HG03039 (cell line): ENCODE data around the gene RO60.
"Not testable (repeated sequence)": the region's sequence is repeated elsewhere in the genome, so short reads cannot be mapped to it uniquely, and the experiment has no call there.

Source experiments
- ATAC-seq: cut with Tn5 transposase; IDR thresholded peaks from one replicate; pipeline ENCODE4 v1.9.1; 2021; ENCODE audit warnings: mild to moderate bottlenecking, moderate library complexity; ENCODE audit not compliant: unreplicated experiment

The RO60 gene

GRCh38 chr1:193059282-193060114 is at the start of gene RO60, which contains the start of gene UCHL5:
Gene RO60 (plus strand): TSS chr1:193059612. CDS start chr1:193069055, 9,443 bp downstream.
Gene UCHL5 (minus strand): TSS chr1:193059360. CDS start chr1:193059260, 100 bp downstream.
- peak; percentile 93 for ATAC-seq

- no peak for ATAC-seq
Measured at GRCh38 chr1:193011406-193011805, 48.0 kb upstream of the RO60 start.

GRCh38 chr1:193013005-193013404 is 46.4 kb upstream of the RO60 start:
- ATAC-seq = no peak

GRCh38 chr1:193013707-193014106 is 45.7 kb upstream of the RO60 start:
- no peak for ATAC-seq

GRCh38 chr1:193014400-193014799 is 45.0 kb upstream of the RO60 start:
- ATAC-seq = no peak

GRCh38 chr1:193016788-193017187 is 42.6 kb upstream of the RO60 start:
- ATAC-seq = no peak

GRCh38 chr1:193019442-193020026 is 39.9 kb upstream of the RO60 start:
- no peak for ATAC-seq

- no peak for ATAC-seq
Measured at GRCh38 chr1:193025218-193025617, 34.2 kb upstream of the RO60 start.

GRCh38 chr1:193030280-193030679 is 29.1 kb upstream of the RO60 start:
- ATAC-seq = no peak

GRCh38 chr1:193031431-193031830 is 28.0 kb upstream of the RO60 start:
- no peak for ATAC-seq

- ATAC-seq = not testable (repeated sequence)
Measured at GRCh38 chr1:193032643-193033427, 26.6 kb upstream of the RO60 start.

GRCh38 chr1:193033610-193034009 is 25.8 kb upstream of the RO60 start:
- ATAC-seq = no peak

GRCh38 chr1:193036337-193037047 is 22.9 kb upstream of the RO60 start:
- no peak for ATAC-seq

- ATAC-seq = no peak
Measured at GRCh38 chr1:193040011-193040410, 19.4 kb upstream of the RO60 start.

- ATAC-seq = no peak
Measured at GRCh38 chr1:193042766-193043691, 16.4 kb upstream of the RO60 start.

GRCh38 chr1:193048913-193049312 is 10.5 kb upstream of the RO60 start:
- ATAC-seq = not testable (repeated sequence)

GRCh38 chr1:193054169-193054675 is 5.2 kb upstream of the RO60 start:
- ATAC-seq = no peak

- ATAC-seq = peak; percentile 39
Measured at GRCh38 chr1:193058529-193059281, 707 bp upstream of the RO60 start.

- ATAC-seq = no peak
Measured at GRCh38 chr1:193060115-193060403, 647 bp downstream of the RO60 start.
